Skeletal muscle cell (primary cell): ENCODE measurements around the gene CADPS2.
"Not testable (repeated sequence)": the region's sequence is repeated elsewhere in the genome, so short reads cannot be mapped to it uniquely, and the experiment has no call there.

Experiments used
- DNase-seq: peaks from one replicate; pipeline ENCODE4 v3.0.0-alpha.2; 2010; ENCODE audit warnings: low read depth
- H3K4me3 ChIP-seq: 2 replicates; pipeline ENCODE4 v1.5.1; 2011; ENCODE audit warnings: low read depth, mild to moderate bottlenecking, control low read depth, low read length, moderate library complexity

The CADPS2 gene

GRCh38 chr7:122635481-122635880 lies 250.8 kb downstream of the CADPS2 start:
- DNase-seq, H3K4me3 ChIP-seq: not testable (repeated sequence)

- no peak for DNase-seq
- H3K4me3 ChIP-seq: no peak overlapping the region
Measured at GRCh38 chr7:122633472-122633871, 252.8 kb downstream of the CADPS2 start.

- no peak for DNase-seq
- no peak overlapping the region for H3K4me3 ChIP-seq
Measured at GRCh38 chr7:122632238-122632637, 254.0 kb downstream of the CADPS2 start.

GRCh38 chr7:122629412-122629953 lies 256.8 kb downstream of the CADPS2 start:
- no peak for DNase-seq
- no peak overlapping the region for H3K4me3 ChIP-seq

GRCh38 chr7:122628651-122629411 lies 257.4 kb downstream of the CADPS2 start:
- DNase-seq: no peak
- no peak overlapping the region for H3K4me3 ChIP-seq

GRCh38 chr7:122626785-122627184 lies 259.5 kb downstream of the CADPS2 start:
- no peak overlapping the region for H3K4me3 ChIP-seq
- no peak for DNase-seq

GRCh38 chr7:122622682-122623081 lies 263.6 kb downstream of the CADPS2 start:
- DNase-seq: no peak
- H3K4me3 ChIP-seq: no peak overlapping the region

GRCh38 chr7:122619664-122620063 lies 266.6 kb downstream of the CADPS2 start:
- H3K4me3 ChIP-seq: no peak overlapping the region
- no peak for DNase-seq

GRCh38 chr7:122618585-122619189 lies 267.6 kb downstream of the CADPS2 start:
- DNase-seq: no peak
- no peak overlapping the region for H3K4me3 ChIP-seq

- DNase-seq: no peak
- no peak overlapping the region for H3K4me3 ChIP-seq
Measured at GRCh38 chr7:122616951-122617350, 269.3 kb downstream of the CADPS2 start.

GRCh38 chr7:122605929-122606328 lies 280.3 kb downstream of the CADPS2 start:
- DNase-seq: no peak
- no peak overlapping the region for H3K4me3 ChIP-seq

- no peak overlapping the region for H3K4me3 ChIP-seq
- no peak for DNase-seq
Measured at GRCh38 chr7:122604251-122604650, 282.0 kb downstream of the CADPS2 start.

- no peak for DNase-seq
- H3K4me3 ChIP-seq: no peak overlapping the region
Measured at GRCh38 chr7:122602800-122603199, 283.5 kb downstream of the CADPS2 start.

GRCh38 chr7:122600630-122601029 lies 285.6 kb downstream of the CADPS2 start:
- DNase-seq: no peak
- H3K4me3 ChIP-seq: no peak overlapping the region

GRCh38 chr7:122600042-122600441 lies 286.2 kb downstream of the CADPS2 start:
- H3K4me3 ChIP-seq: no peak overlapping the region
- DNase-seq: no peak

- H3K4me3 ChIP-seq: no peak overlapping the region
Measured at GRCh38 chr7:122597277-122597676, 289.0 kb downstream of the CADPS2 start.

GRCh38 chr7:122595885-122596284 lies 290.4 kb downstream of the CADPS2 start:
- no peak overlapping the region for H3K4me3 ChIP-seq
- no peak for DNase-seq

More at GRCh38 chr7:122597277-122597676, 289.0 kb downstream of the CADPS2 start:
- no peak for DNase-seq

- H3K4me3 ChIP-seq: no peak overlapping the region
- no peak for DNase-seq
Measured at GRCh38 chr7:122588621-122589020, 297.6 kb downstream of the CADPS2 start.

GRCh38 chr7:122584676-122585251 lies 301.5 kb downstream of the CADPS2 start:
- no peak for DNase-seq
- no peak overlapping the region for H3K4me3 ChIP-seq

GRCh38 chr7:122578350-122578749 lies 307.9 kb downstream of the CADPS2 start:
- DNase-seq: no peak
- H3K4me3 ChIP-seq: no peak overlapping the region
